Right cardiac atrium (tissue), 5 donors: ENCODE results near the gene C15orf39. TPM values are rescaled to one million over a fixed set of nuclear protein-coding genes. Genes with fewer than 3 reads are reported as not detected.
"Not testable (repeated sequence)": the region's sequence is repeated elsewhere in the genome, so short reads cannot be mapped to it uniquely, and the experiment has no call there.

Experiments used
- ATAC-seq, 2 donors: fragments of 200-7000 bp; cut with Tn5 transposase; one replicate each; pipeline versions ENCODE4 v1.8.0 to v1.9.1; 2020; ENCODE audit warnings: moderate library complexity in 2 of 2, mild to moderate bottlenecking in 1 of 2
- DNase-seq, 3 donors: peaks; one replicate each; pipeline ENCODE4 v3.0.0-alpha.2; 2020
- H3K27ac ChIP-seq: one replicate; pipeline ENCODE4 v1.5.1; 2013; ENCODE audit warnings: mild to moderate bottlenecking, low read length, control low read depth, moderate library complexity
- H3K27me3 ChIP-seq: one replicate; pipeline ENCODE4 v1.6.1; 2013; ENCODE audit not compliant: control insufficient read depth, insufficient read depth
- H3K4me1 ChIP-seq: one replicate; pipeline ENCODE4 v1.6.1; 2013; ENCODE audit warnings: low read length; ENCODE audit not compliant: control insufficient read depth, insufficient read depth
- H3K4me3 ChIP-seq: one replicate; pipeline ENCODE4 v1.5.1; 2013; ENCODE audit warnings: low read length, control low read depth
- H3K9me3 ChIP-seq: one replicate; pipeline ENCODE4 v1.6.1; 2013; ENCODE audit warnings: low read length; ENCODE audit not compliant: control insufficient read depth
- WGBS: extraction: QIAGEN DNeasy Blood & Tissue Kit; methylation state at CpG from one replicate; pipeline ENCODE4 v1.1.7; 2013; 5-methylcytosine and 5-hydroxymethylcytosine counted together
- intact Hi-C, 4 donors: fragments of 100-400 bp; cut with DNase I; formaldehyde crosslinking; loops; one replicate each; pipeline versions ENCODE4 v1.11.0 to v1.14.0; 2022 to 2023
- polyA plus RNA-seq: library from polyadenylated mRNA; stranded (reverse); fragments of 200-250 nt; gene quantifications from one replicate; pipeline ENCODE4 v1.2.3, GENCODE V29; 2013
- total RNA-seq, 4 donors: library from RNA; stranded (reverse); fragmentation: NEBNext Ultra II Directional; extraction: Animal tissue kit (Norgen Biotek cat#: 25700); gene quantifications; one replicate each; pipeline ENCODE4 v1.2.1, GENCODE V29; 2021
- donor health status: healthy with polysubstance abuse.
- donor health status: DM: no; HTN: yes; CAD: no.
- donor health status: DM: no; HTN: no; CAD: no.
- donor health status: DM: no; HTN: yes; CAD: no; lungs with severe emphysema.
- donor health status: DM: yes; HTN: yes; CAD: no.

C15orf39 gene
- total and polyA plus RNA-seq, 5 donors = 5.3 to 12.7 (median 7.5) TPM

GRCh38 chr15:75252285-75252684, 50.6 kb downstream of the C15orf39 start:
- H3K27ac ChIP-seq, intact Hi-C loops, ATAC-seq, DNase-seq, H3K4me3 ChIP-seq, H3K4me1 ChIP-seq, H3K9me3 ChIP-seq, H3K27me3 ChIP-seq: not testable (repeated sequence)
- 83% methylated on average over 4 of the region's 4 CpGs for WGBS

GRCh38 chr15:75258034-75258433, 56.4 kb downstream of the C15orf39 start, which contains the start of gene GOLGA6C:
TSS of gene GOLGA6C (plus strand) at chr15:75258334. CDS start at chr15:75258599, 265 bp downstream.
- ATAC-seq, H3K27ac ChIP-seq, H3K9me3 ChIP-seq, H3K4me1 ChIP-seq, DNase-seq, H3K4me3 ChIP-seq, H3K27me3 ChIP-seq, intact Hi-C loops: not testable (repeated sequence)
- WGBS = no CpG with 5 or more reads among the region's 2 CpGs

- intact Hi-C loops, H3K27me3 ChIP-seq, ATAC-seq, H3K4me1 ChIP-seq, H3K27ac ChIP-seq, H3K9me3 ChIP-seq, H3K4me3 ChIP-seq, DNase-seq: not testable (repeated sequence)
- WGBS = 77% methylated on average over 11 of the region's 16 CpGs
Measured at GRCh38 chr15:75258620-75259343, 57.1 kb downstream of the C15orf39 start.

GRCh38 chr15:75259873-75260272, 58.2 kb downstream of the C15orf39 start:
- intact Hi-C loops, H3K9me3 ChIP-seq, H3K27me3 ChIP-seq, DNase-seq, ATAC-seq, H3K4me3 ChIP-seq, H3K4me1 ChIP-seq, H3K27ac ChIP-seq: not testable (repeated sequence)
- WGBS = no CpG with 5 or more reads among the region's 3 CpGs

Other genes with a start within 250 kb of the C15orf39 start
- gene RPP25, start 245.1 kb upstream of the C15orf39 start, total RNA-seq = 1 to 10 TPM; 5.3 to 8.1 (median 6.3) TPM
- gene RPP25, start 245.1 kb upstream of the C15orf39 start, polyA plus RNA-seq = 3.5 TPM
- gene SCAMP5, start 206.3 kb upstream of the C15orf39 start, total RNA-seq = 10 to 100 TPM in 1 of 4 donors, 1 to 10 TPM in 3; 4.5 to 10.2 (median 7.4) TPM
- gene SCAMP5, start 206.3 kb upstream of the C15orf39 start, polyA plus RNA-seq = 4.7 TPM
- gene PPCDC, start 178.3 kb upstream of the C15orf39 start, total RNA-seq = 1 to 10 TPM; 4.7 to 6.3 (median 5.2) TPM
- 12.6 TPM for gene PPCDC, start 178.3 kb upstream of the C15orf39 start, polyA plus RNA-seq
- gene GOLGA6C, start 56.5 kb downstream of the C15orf39 start, total RNA-seq = not detected
- not detected for gene GOLGA6C, start 56.5 kb downstream of the C15orf39 start, polyA plus RNA-seq
- gene GOLGA6D, start 81.0 kb downstream of the C15orf39 start, total RNA-seq = not detected
- gene GOLGA6D, start 81.0 kb downstream of the C15orf39 start, polyA plus RNA-seq = not detected
- gene COMMD4, start 134.2 kb downstream of the C15orf39 start, total RNA-seq = 10 to 100 TPM; 33.7 to 39.3 (median 38.1) TPM
- 52.1 TPM for gene COMMD4, start 134.2 kb downstream of the C15orf39 start, polyA plus RNA-seq
- 10 to 100 TPM; 12.2 to 22.3 (median 14.0) TPM for gene NEIL1, start 145.2 kb downstream of the C15orf39 start, total RNA-seq
- gene NEIL1, start 145.2 kb downstream of the C15orf39 start, polyA plus RNA-seq = 17.1 TPM
- 100 to 1,000 TPM; 122 to 175 (median 135) TPM for gene MAN2C1, start 166.7 kb downstream of the C15orf39 start, total RNA-seq
- 131 TPM for gene MAN2C1, start 166.7 kb downstream of the C15orf39 start, polyA plus RNA-seq
- gene SIN3A, start 249.8 kb downstream of the C15orf39 start, total RNA-seq = 10 to 100 TPM; 28.7 to 40.0 (median 35.9) TPM
- 8.5 TPM for gene SIN3A, start 249.8 kb downstream of the C15orf39 start, polyA plus RNA-seq